Right forelimb (tissue), 1 donor: ENCODE results near the gene EPHB6.

Experiments used
- DNase-seq: peaks from one replicate; pipeline ENCODE4 v3.0.0-alpha.2; 2018

The EPHB6 gene

DNA sequence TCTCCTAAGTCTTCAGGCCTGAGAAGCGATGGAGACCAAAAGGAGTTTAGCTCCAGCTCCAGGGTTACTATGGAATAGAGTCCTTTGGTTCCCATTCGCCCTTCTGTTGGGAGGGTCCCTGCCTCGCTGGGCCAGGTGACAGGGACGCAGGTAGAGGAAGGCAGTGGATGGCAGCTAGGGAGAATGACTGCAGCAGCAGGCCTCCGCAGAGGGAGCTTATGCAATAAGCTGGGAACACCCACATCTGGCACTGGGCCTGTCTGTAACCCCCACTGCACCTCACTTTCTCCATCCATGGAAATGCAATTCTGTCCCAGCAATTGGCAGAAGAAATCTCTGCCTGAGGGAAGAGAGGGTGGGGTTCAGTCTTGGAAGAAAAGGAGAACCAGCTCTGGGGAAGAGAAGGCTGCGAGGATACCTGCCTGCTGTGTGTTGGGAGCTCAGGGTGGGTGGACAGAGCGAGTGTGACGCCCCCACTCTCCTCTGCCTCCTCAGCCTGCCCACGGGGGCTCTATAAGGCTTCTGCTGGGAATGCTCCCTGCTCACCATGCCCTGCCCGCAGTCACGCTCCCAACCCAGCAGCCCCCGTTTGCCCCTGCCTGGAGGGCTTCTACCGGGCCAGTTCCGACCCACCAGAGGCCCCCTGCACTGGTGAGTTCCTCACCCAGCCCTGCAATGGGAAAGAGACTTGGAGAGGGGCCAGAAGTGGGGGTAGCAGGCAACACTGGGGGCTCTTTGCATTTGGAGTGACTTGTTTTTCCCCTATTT, 10.3 kb downstream of the EPHB6 start:
- no peak for DNase-seq

- no peak for DNase-seq
Measured at GRCh38 chr7:142865766-142866165, 10.9 kb downstream of the EPHB6 start.

- DNase-seq = no peak
Measured at GRCh38 chr7:142866361-142867096, 11.7 kb downstream of the EPHB6 start.

DNA sequence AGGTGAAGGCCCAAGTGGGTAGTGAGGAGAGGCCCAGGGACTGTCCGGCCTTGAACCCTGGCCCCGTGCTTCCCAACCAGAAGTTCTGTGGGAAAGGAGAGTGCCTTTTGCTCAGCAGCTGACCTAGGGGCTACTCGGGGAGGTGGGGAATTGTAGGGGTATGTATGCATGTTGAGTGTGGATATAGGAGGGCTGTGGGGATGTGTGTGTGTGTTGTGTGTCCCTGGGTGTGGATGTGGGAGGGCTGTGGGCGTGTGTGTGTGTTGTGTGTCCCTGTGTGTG, 12.2 kb downstream of the EPHB6 start:
- no peak for DNase-seq

DNA sequence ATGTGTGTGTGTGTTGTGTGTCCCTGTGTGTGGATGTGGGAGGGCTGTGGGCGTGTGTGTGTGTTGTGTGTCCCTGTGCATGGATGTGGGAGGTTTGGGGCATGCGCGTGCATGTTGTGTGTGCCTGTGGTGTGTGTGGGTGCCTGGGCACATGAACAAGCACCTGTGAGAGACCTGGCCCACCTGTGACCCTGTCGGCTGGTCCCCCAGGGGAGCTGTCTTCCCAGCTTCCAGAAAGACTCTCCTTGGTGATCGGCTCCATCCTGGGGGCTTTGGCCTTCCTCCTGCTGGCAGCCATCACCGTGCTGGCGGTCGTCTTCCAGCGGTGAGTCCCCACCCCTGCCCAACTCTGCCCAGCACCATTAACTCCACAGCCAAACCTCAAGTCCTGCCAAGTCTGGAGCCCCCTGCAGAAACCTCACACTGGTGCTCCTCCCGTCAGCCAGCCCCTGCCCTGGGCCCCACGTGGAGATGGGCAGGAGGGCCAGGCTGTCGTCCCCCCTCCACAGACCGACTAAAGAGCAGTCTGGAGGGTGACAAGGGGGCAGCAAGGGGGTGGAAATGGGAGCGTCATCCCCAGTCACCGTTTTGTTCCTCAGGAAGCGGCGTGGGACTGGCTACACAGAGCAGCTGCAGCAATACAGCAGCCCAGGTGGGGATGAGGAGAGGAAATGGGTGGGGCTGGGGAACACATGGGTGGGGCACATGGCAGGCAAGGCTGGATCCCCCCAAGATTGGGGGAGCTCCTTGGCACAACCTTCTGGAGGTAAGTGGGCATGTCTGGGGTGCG, 12.7 kb downstream of the EPHB6 start:
- no peak for DNase-seq

GRCh38 chr7:142868188-142868985, 13.5 kb downstream of the EPHB6 start:
- DNase-seq = no peak

GRCh38 chr7:142868986-142869415, 14.1 kb downstream of the EPHB6 start:
- DNase-seq = no peak

- DNase-seq = no peak
Measured at GRCh38 chr7:142869434-142869833, 14.6 kb downstream of the EPHB6 start.

- DNase-seq = no peak
Measured at GRCh38 chr7:142870147-142870559, 15.3 kb downstream of the EPHB6 start.

DNA sequence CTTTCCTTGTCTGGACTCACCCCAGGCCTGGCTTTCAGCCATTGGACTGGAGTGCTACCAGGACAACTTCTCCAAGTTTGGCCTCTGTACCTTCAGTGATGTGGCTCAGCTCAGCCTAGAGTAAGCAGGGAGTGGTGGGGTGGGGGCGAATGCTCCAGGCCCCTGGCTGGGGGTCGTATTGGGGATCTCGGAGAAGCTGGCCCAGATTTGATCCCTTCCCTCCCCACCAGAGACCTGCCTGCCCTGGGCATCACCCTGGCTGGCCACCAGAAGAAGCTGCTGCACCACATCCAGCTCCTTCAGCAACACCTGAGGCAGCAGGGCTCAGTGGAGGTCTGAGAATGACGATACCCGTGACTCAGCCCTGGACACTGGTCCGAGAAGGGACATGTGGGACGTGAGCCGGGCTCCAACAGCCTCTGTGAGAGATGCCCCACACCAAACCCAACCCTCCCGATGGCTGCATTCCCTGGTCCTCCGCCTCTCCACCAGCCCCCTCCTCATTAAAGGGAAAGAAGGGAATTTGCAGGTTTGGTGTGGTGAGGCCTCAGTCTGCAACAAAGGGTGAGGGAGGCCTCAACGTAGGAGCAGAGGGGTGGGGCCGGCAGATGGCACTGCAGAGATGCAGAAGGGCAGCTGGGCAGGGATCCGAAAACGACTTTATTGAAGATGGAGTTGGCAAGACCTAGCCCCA, 15.8 kb downstream of the EPHB6 start:
- no peak for DNase-seq

DNA sequence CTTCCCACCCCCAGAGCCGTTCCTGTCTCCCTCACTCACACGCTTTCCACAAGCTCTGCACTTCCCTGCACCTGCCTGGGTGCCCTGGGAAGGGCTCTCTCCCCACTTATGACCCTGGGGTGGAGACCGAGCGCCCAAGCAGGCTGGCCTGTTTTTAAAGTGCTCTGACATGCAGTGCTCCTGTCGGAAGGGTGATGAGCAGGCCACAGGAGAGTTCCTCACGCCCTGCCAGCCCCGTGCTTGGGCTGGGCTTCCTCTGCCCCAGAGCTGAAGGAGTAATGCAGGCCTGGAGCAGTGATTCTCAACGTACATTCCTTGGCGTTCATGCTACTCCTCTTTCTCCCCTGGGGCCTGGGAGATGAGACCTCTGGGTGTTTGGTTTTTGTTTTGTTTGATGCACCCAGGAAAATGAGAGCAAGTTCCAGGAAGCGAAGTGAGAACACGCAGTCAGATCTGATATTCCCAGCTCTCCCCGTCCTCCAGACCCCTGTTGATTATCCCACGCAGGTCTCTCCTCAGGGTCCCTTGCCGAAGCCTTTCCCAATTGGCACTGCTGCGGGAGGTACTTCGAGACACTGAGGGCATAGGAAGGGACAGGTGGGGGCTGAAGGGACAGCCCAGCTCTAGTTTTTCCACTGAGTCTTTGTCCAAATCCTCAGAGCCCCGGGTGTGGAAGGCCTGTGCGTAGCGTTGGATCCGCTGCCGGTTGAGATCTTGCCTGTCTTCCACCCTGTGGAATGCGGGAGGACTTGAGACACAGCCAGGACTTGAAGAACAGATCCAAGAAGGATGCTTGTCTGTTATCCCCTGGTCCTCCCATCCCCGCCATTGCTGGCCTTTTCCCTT, 16.6 kb downstream of the EPHB6 start:
- DNase-seq = no peak

- DNase-seq = no peak
Measured at GRCh38 chr7:142872106-142872675, 17.3 kb downstream of the EPHB6 start.

- no peak for DNase-seq
Measured at GRCh38 chr7:142873281-142873784, 18.5 kb downstream of the EPHB6 start.

DNA sequence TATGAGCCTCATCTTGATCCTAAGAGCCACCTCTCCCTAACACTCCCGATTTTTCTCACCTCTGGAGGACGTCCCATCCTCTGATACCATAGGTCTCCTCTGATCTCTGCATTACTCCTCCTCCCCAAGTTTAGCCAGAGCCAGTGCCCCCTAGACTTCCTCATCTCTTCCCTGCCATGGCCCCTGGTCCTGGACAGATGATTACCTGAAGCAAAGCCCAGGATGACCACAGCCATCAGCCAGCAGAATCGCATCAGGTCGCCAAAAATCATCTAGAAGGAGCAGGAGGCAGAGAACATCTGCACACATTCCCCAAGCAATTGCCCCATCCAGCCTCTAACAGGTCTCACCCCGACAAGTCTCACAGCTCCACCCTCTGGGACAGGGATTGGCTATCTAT, 19.0 kb downstream of the EPHB6 start:
- DNase-seq = no peak

GRCh38 chr7:142874409-142874808, 19.5 kb downstream of the EPHB6 start:
- no peak for DNase-seq

GRCh38 chr7:142874837-142875236, 20.0 kb downstream of the EPHB6 start:
- no peak for DNase-seq

DNA sequence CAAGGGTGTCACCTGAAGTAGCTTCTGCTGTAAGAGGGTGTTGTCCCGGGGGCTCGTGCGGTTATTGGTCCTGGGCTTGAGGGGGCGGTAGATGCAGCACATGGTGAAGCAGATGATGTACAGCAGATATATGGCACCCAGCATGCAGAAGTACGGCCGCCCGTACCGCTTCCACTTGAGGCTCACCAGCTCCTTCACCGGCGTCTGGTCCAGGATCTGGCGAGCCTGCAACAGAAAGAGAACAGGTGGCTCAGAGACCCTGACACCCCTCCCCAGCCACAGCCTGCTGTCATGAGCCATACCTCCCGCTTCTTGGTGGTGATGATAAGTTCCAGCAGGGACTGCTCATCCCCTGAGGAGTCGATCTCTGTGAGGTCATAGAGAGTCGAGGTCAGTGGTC, 20.6 kb downstream of the EPHB6 start:
- DNase-seq = no peak

- DNase-seq = no peak
Measured at GRCh38 chr7:142876236-142876960, 21.5 kb downstream of the EPHB6 start.

DNA sequence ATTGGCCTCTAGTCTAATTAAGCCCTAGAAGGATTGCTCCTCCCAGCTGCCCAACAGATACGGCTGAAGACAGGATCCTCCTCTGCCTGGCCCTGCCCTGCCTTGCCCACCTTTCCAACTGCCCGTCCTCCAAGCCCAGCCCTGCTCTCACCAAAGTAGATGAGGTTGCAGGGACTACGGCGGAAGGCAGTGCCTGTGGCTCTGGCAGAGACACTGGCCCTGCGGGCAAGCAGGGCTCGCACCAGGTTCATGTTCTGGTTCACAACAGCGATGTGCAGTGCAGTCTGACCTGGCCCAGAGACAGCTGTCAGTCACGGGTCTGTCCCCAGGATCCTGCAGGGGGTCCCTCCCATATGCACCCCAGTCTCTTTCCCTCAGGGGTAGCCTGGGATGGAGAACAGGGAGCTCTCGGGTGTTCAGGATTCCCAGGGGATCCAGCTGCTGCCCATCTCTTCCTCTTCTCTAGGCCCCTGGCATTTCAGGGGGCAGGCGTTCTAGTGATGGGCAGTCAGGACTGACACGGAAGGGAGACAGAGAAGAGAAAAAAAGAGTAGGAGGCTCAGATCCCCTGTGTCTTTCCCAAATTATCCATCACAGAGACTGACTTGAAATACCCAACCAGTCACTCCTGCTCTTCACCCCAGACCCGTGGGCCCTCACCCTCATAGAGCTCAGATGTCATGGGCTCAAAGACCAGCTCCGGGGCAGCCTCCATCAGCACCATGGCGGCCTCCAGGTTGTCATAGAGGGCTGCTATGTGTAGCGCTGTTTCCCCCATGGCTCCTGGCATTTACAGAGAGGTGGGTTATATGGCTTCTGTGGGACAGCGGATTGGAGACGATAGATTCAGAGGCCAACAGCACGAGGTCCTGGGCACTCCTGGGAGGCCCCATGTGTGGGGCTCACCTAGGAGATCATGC, 22.4 kb downstream of the EPHB6 start:
- DNase-seq = no peak
